K562 (cell line): Measurements from ENCODE around the gene COASY. TPM values are rescaled to one million over a fixed set of nuclear protein-coding genes. Genes with fewer than 3 reads are reported as not detected.

Experiments
- CBX2 ChIP-seq: fragments of 200-600 bp; sonication (generic); IDR thresholded peaks from one replicate; pipeline ENCODE4 v1.6.1; 2012; ENCODE audit warnings: mild to moderate bottlenecking, low read length, inconsistent platforms; ENCODE audit not compliant: insufficient read depth, poor library complexity, severe bottlenecking
- DDX20 ChIP-seq: fragments of 450-650 bp; IDR thresholded peaks from 2 replicates; pipeline ENCODE4 v1.6.1; 2016; ENCODE audit warnings: missing genetic modification characterization, low read depth, mild to moderate bottlenecking, missing compliant biosample characterization, moderate library complexity
- DLX4 ChIP-seq: fragments of 250-450 bp; sonication (Bioruptor Pico); IDR thresholded peaks from 2 replicates; pipeline ENCODE4 v1.6.1; 2021; ENCODE audit warnings: mild to moderate bottlenecking
- EWSR1 ChIP-seq: fragments of 450-650 bp; IDR thresholded peaks from 2 replicates; pipeline ENCODE4 v1.6.1; 2018; ENCODE audit warnings: borderline replicate concordance, mild to moderate bottlenecking, low read depth, moderate library complexity; ENCODE audit not compliant: partially characterized antibody
- HMGN3 ChIP-seq: IDR thresholded peaks from 2 replicates; pipeline ENCODE4 v1.6.1; 2011; ENCODE audit warnings: borderline replicate concordance, low read depth, mild to moderate bottlenecking, mixed read lengths, low read length; ENCODE audit not compliant: insufficient read length; ENCODE audit errors: extremely low read depth
- HNRNPH1 ChIP-seq: fragments of 200-400 bp; formaldehyde crosslinking; optimal IDR thresholded peaks from 2 replicates; pipeline ENCODE3; 2017; ENCODE audit warnings: low read depth, mild to moderate bottlenecking, low read length, moderate library complexity
- KAT2B ChIP-seq: IDR thresholded peaks from one replicate; pipeline ENCODE4 v1.6.1; 2012; ENCODE audit warnings: low read depth, mild to moderate bottlenecking, control low read depth, inconsistent platforms, low read length, moderate library complexity
- KLF13 ChIP-seq: fragments of 450-650 bp; IDR thresholded peaks from 2 replicates; pipeline ENCODE4 v1.6.1; 2016; ENCODE audit warnings: missing genetic modification characterization, low read depth, mild to moderate bottlenecking, missing compliant biosample characterization, moderate library complexity, borderline replicate concordance
- MCM5 ChIP-seq: fragments of 450-650 bp; IDR thresholded peaks from 2 replicates; pipeline ENCODE4 v1.6.1; 2016; ENCODE audit warnings: low read depth
- MEIS2 ChIP-seq: fragments of 450-650 bp; IDR thresholded peaks from 2 replicates; pipeline ENCODE4 v1.6.1; 2014; ENCODE audit warnings: mild to moderate bottlenecking; ENCODE audit not compliant: partially characterized antibody
- MITF ChIP-seq: IDR thresholded peaks from 2 replicates; pipeline ENCODE4 v1.6.1; 2014; ENCODE audit warnings: antibody characterized with exemption
- MLLT1 ChIP-seq, 2 experiments: fragments of 450-650 bp; IDR thresholded peaks; 2 replicates each; pipeline ENCODE4 v1.6.1; 2016
- RBFOX2 ChIP-seq: fragments of 200-400 bp; formaldehyde crosslinking; IDR thresholded peaks from 2 replicates; pipeline ENCODE4 v1.6.1; 2017; ENCODE audit warnings: low read depth, mild to moderate bottlenecking, low read length, moderate library complexity
- SPI1 ChIP-seq: IDR thresholded peaks from 2 replicates; pipeline ENCODE4 v1.6.1; 2011; ENCODE audit warnings: low read depth, low read length, control low read depth, borderline replicate concordance
- TCF15 ChIP-seq: fragments of 250-450 bp; sonication (Bioruptor Pico); IDR thresholded peaks from 2 replicates; pipeline ENCODE4 v1.8.0; 2022; ENCODE audit warnings: moderate library complexity, mild to moderate bottlenecking, inconsistent platforms
- TCF3 ChIP-seq: sonication (generic); formaldehyde crosslinking; IDR thresholded peaks from 2 replicates; pipeline ENCODE4 v1.4.0; 2020; ENCODE audit warnings: mild to moderate bottlenecking, missing genetic modification reagents
- TFAP4 ChIP-seq: sonication (generic); formaldehyde crosslinking; IDR thresholded peaks from 2 replicates; pipeline ENCODE4 v1.8.0; 2022; ENCODE audit warnings: missing genetic modification reagents, mild to moderate bottlenecking, moderate library complexity, borderline replicate concordance
- YBX1 ChIP-seq: fragments of 450-650 bp; IDR thresholded peaks from 2 replicates; pipeline ENCODE4 v1.7.1; 2016; ENCODE audit warnings: mild to moderate bottlenecking
- ZNF253 ChIP-seq: fragments of 250-450 bp; sonication (Bioruptor Pico); conservative IDR thresholded peaks from 2 replicates; pipeline ENCODE4 v1.6.1; 2021; ENCODE audit warnings: mild to moderate bottlenecking
- ZNF436 ChIP-seq: fragments of 250-450, 450-650 bp; sonication (Bioruptor Pico); formaldehyde crosslinking; IDR thresholded peaks from 2 replicates; pipeline ENCODE4 v1.7.0; 2020; ENCODE audit warnings: mild to moderate bottlenecking
- ZNF551 ChIP-seq: fragments of 250-450 bp; sonication (Bioruptor Pico); IDR thresholded peaks from 2 replicates; pipeline ENCODE4 v1.5.0; 2021; ENCODE audit warnings: mild to moderate bottlenecking, moderate library complexity
- polyA plus RNA-seq, 8 experiments: library from polyadenylated mRNA; depleted of rRNA in 4 of 8; stranded (reverse) in 5 of 8; unstranded in 3 of 8; fragments of >200 nt; fragmentation: Nextera tagmentation in 2 of 8; fragmentation: Illumina TruSeq in 1 of 8; extraction: Ambion mirVana in 2 of 8; extraction: Trizol in 1 of 8; gene quantifications; 2 replicates each; pipeline versions ENCODE4 v1.2.1 to v1.2.3, GENCODE V29; 2011 to 2014; ENCODE audit warnings: inconsistent platforms in 1 of 8, missing spikeins in 1 of 8
- total RNA-seq, 7 experiments: library from RNA; depleted of rRNA in 6 of 7; stranded (reverse); fragments of >200 nt in 6 of 7; fragmentation: Illumina TruSeq in 2 of 7; extraction: Trizol in 2 of 7; gene quantifications; 2 replicates each; pipeline versions ENCODE4 v1.2.1 to v1.2.3, GENCODE V29; 2011 to 2021; ENCODE audit warnings: low replicate concordance in 1 of 7

Gene COASY
- total and polyA plus RNA-seq, 9 of the 15 experiments (the other 6 are each of a cell fraction or from before 2014, with no cell fraction given), result 25.4 to 175 (median 62.3) TPM

GRCh38 chr17:42518755-42519545 is 43.0 kb upstream of the COASY start (continued):
- TF ChIP-seq RBFOX2 (no peak), YBX1 (no peak), HNRNPH1 (no peak), TFAP4 (CRISPR knock-in tag) (peak; percentile 84; the same call in 1 of the 2 replicates), KAT2B (no peak), MCM5 (no peak), DDX20 (tag) (no peak), MLLT1 (IDR thresholded peaks at IDR 0.05) (no peak), TCF15 (CRISPR knock-in tag) (no peak), DLX4 (CRISPR knock-in tag) (no peak), MITF (no peak), KLF13 (tag) (peak; percentile 66; the same call in 1 of the 2 replicates), ZNF436 (CRISPR knock-in tag) (no peak), ZNF551 (CRISPR knock-in tag) (no peak), TCF3 (CRISPR knock-in tag) (peak; percentile 57), SPI1 (peak; percentile 44; the same call in 1 of the 2 replicates), MEIS2 (peak; percentile 63), CBX2 (no peak), ZNF253 (CRISPR knock-in tag) (no peak), HMGN3 (no peak), EWSR1 (no peak)
